Measurements from ENCODE around the gene KRT2. TPM values are rescaled to one million over a fixed set of nuclear protein-coding genes. Genes with fewer than 3 reads are reported as not detected.

KRT2 gene
- total and polyA plus RNA-seq, 10 of the 15 experiments (the other 5 are each of a cell fraction or from before 2014, with no cell fraction given), result 0.08 to 0.12 TPM; not detected in 8

DNA sequence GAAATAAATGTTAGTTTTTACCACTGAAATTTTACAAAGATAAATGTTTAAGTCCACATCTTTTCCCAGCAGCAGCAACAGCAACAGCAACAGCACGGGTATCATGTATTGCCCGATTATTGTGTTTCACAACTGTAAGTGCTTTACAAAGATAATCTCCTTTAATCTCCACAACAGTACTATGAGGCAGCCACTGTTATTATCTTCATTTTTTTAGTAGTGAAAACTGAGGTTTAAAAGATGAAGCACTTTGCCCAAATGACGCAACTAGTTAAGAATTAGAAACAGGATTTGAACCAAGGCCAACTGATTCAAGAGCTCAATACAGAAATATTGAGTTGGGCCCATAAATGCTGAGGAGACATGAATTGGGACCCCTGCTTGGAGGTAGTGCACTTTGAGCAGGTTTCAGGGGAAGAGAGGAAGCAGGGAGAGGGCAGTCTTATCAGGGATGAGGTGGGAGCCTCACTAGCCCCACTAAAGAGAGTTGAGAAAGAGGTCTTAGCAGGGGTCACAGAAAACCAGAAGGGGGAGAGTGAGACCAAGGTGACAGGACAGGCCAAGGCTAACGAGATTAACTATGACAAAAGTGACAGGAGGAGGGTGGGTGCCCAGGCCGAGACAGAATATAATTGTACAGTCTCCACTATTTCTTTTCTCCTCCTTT, 15.3 kb downstream of the KRT2 start (continued):
- TF ChIP-seq, protein P1, sequence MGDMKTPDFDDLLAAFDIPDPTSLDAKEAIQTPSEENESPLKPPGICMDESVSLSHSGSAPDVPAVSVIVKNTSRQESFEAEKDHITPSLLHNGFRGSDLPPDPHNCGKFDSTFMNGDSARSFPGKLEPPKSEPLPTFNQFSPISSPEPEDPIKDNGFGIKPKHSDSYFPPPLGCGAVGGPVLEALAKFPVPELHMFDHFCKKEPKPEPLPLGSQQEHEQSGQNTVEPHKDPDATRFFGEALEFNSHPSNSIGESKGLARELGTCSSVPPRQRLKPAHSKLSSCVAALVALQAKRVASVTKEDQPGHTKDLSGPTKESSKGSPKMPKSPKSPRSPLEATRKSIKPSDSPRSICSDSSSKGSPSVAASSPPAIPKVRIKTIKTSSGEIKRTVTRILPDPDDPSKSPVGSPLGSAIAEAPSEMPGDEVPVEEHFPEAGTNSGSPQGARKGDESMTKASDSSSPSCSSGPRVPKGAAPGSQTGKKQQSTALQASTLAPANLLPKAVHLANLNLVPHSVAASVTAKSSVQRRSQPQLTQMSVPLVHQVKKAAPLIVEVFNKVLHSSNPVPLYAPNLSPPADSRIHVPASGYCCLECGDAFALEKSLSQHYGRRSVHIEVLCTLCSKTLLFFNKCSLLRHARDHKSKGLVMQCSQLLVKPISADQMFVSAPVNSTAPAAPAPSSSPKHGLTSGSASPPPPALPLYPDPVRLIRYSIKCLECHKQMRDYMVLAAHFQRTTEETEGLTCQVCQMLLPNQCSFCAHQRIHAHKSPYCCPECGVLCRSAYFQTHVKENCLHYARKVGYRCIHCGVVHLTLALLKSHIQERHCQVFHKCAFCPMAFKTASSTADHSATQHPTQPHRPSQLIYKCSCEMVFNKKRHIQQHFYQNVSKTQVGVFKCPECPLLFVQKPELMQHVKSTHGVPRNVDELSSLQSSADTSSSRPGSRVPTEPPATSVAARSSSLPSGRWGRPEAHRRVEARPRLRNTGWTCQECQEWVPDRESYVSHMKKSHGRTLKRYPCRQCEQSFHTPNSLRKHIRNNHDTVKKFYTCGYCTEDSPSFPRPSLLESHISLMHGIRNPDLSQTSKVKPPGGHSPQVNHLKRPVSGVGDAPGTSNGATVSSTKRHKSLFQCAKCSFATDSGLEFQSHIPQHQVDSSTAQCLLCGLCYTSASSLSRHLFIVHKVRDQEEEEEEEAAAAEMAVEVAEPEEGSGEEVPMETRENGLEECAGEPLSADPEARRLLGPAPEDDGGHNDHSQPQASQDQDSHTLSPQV (IDR thresholded peaks at IDR 0.05), result no peak
- TF ChIP-seq ZBED1 (IDR thresholded peaks at IDR 0.05; ENCODE audit: borderline replicate concordance) (no peak), FOXM1 (IDR thresholded peaks at IDR 0.05; ENCODE audit: low read depth, low read length) (no peak), EZH2 (IDR thresholded peaks at IDR 0.05; ENCODE audit: borderline replicate concordance, control insufficient read depth, low read depth, low read length) (no peak), NR2C2 (IDR thresholded peaks at IDR 0.05; ENCODE audit: borderline replicate concordance, control insufficient read depth, insufficient read length, low read depth) (no peak)
- TF ChIP-seq, protein P2, sequence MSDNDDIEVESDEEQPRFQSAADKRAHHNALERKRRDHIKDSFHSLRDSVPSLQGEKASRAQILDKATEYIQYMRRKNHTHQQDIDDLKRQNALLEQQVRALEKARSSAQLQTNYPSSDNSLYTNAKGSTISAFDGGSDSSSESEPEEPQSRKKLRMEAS (IDR thresholded peaks at IDR 0.05; ENCODE audit: low read depth, low read length), result no peak

DNA sequence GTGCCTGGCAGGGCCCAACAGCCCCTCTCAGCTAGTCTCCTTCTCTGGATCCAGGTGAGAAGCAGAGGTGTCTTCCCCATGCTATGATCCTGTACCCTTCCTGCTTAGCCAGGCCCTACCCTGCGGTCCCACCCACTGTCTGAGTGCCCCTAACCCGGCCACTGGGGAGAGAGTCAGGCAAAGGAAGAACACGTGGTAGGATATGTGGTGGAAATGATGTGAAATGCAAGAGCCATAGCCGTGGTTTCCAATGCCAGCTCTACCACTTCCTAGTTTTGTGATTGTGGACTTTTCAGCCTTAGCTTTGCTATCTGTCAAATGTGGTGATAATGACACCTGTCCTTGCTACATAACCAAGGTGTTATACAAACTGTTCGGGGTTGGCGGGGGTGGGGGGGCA, 15.8 kb downstream of the KRT2 start:
- DNase-seq (ENCODE audit: low read depth, low spot score), result no peak
- 11% methylated on average over 6 of the region's 6 CpGs for WGBS (ENCODE audit: insufficient coverage, insufficient replicate concordance, low lambda C conversion rate, missing lambda C conversion rate)
- Histone ChIP-seq H3K4me1 (ENCODE audit: control insufficient read depth, insufficient read depth, low read length) (no peaks in the 10 kb centered on the region), H3K79me2 (ENCODE audit: control insufficient read depth, insufficient read depth, low read length) (no peaks in the 10 kb centered on the region), H3K9me3 (replicated peaks; ENCODE audit: control insufficient read depth, insufficient read depth, low read length) (no peaks in the 10 kb centered on the region), H3K27me3 (replicated peaks in 1 of 2; ENCODE audit: control insufficient read depth in 2 of 2, insufficient read depth in 2 of 2, low read length in 1 of 2) (peaks cover 3 to 4% of the 10 kb centered on the region in 2 experiments; a peak in 3 of 4 replicates), H3K27ac (ENCODE audit: control insufficient read depth, insufficient read depth) (no peak overlapping the region), H2AFZ (ENCODE audit: control insufficient read depth, low read depth, low read length) (no peak overlapping the region), H3K4me2 (ENCODE audit: control insufficient read depth, insufficient read depth) (no peak overlapping the region), H3K36me3 (ENCODE audit: control insufficient read depth in 2 of 2, insufficient read depth in 2 of 2, low read length in 1 of 2) (no peaks in the 10 kb centered on the region), H3K9ac (ENCODE audit: control insufficient read depth, insufficient read depth, low read length) (no peak overlapping the region), H4K20me1 (ENCODE audit: control insufficient read depth, insufficient read depth) (no peaks in the 10 kb centered on the region), H3K4me3 (no peak overlapping the region)
- ATAC-seq, result no peak
- intact Hi-C loops (cut with micrococcal nuclease; ENCODE audit: unreplicated experiment), result no loop called here
- ChIA-PET POLR2A (no interaction called here), CTCF (no interaction called here), SMC1A (ENCODE audit: uncharacterized antibody, unreplicated experiment) (interaction anchor here (0.7 kb wide), 1 partner anchor 55 kb away, joined by 3 read pairs; no protein-coding TSS in a partner anchor), RAD21 (ENCODE audit: unreplicated experiment) (no interaction called here)
- no TSS peak for BruUV-seq (replicated peaks)
- in situ Hi-C loops (cut with MboI), result no loop called here
- FAIRE-seq, result no peak
- TF ChIP-seq, protein P3, sequence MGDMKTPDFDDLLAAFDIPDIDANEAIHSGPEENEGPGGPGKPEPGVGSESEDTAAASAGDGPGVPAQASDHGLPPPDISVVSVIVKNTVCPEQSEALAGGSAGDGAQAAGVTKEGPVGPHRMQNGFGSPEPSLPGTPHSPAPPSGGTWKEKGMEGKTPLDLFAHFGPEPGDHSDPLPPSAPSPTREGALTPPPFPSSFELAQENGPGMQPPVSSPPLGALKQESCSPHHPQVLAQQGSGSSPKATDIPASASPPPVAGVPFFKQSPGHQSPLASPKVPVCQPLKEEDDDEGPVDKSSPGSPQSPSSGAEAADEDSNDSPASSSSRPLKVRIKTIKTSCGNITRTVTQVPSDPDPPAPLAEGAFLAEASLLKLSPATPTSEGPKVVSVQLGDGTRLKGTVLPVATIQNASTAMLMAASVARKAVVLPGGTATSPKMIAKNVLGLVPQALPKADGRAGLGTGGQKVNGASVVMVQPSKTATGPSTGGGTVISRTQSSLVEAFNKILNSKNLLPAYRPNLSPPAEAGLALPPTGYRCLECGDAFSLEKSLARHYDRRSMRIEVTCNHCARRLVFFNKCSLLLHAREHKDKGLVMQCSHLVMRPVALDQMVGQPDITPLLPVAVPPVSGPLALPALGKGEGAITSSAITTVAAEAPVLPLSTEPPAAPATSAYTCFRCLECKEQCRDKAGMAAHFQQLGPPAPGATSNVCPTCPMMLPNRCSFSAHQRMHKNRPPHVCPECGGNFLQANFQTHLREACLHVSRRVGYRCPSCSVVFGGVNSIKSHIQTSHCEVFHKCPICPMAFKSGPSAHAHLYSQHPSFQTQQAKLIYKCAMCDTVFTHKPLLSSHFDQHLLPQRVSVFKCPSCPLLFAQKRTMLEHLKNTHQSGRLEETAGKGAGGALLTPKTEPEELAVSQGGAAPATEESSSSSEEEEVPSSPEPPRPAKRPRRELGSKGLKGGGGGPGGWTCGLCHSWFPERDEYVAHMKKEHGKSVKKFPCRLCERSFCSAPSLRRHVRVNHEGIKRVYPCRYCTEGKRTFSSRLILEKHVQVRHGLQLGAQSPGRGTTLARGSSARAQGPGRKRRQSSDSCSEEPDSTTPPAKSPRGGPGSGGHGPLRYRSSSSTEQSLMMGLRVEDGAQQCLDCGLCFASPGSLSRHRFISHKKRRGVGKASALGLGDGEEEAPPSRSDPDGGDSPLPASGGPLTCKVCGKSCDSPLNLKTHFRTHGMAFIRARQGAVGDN (IDR thresholded peaks at IDR 0.05), result no peak
- TF ChIP-seq, protein P4, sequence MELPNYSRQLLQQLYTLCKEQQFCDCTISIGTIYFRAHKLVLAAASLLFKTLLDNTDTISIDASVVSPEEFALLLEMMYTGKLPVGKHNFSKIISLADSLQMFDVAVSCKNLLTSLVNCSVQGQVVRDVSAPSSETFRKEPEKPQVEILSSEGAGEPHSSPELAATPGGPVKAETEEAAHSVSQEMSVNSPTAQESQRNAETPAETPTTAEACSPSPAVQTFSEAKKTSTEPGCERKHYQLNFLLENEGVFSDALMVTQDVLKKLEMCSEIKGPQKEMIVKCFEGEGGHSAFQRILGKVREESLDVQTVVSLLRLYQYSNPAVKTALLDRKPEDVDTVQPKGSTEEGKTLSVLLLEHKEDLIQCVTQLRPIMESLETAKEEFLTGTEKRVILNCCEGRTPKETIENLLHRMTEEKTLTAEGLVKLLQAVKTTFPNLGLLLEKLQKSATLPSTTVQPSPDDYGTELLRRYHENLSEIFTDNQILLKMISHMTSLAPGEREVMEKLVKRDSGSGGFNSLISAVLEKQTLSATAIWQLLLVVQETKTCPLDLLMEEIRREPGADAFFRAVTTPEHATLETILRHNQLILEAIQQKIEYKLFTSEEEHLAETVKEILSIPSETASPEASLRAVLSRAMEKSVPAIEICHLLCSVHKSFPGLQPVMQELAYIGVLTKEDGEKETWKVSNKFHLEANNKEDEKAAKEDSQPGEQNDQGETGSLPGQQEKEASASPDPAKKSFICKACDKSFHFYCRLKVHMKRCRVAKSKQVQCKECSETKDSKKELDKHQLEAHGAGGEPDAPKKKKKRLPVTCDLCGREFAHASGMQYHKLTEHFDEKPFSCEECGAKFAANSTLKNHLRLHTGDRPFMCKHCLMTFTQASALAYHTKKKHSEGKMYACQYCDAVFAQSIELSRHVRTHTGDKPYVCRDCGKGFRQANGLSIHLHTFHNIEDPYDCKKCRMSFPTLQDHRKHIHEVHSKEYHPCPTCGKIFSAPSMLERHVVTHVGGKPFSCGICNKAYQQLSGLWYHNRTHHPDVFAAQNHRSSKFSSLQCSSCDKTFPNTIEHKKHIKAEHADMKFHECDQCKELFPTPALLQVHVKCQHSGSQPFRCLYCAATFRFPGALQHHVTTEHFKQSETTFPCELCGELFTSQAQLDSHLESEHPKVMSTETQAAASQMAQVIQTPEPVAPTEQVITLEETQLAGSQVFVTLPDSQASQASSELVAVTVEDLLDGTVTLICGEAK (IDR thresholded peaks at IDR 0.05; ENCODE audit: borderline replicate concordance), result no peak
- TF ChIP-seq SP1 (IDR thresholded peaks at IDR 0.05; ENCODE audit: low read depth, low read length), result no peak

All from GM12878 (cell line).